Panc1 (cell line): ENCODE data around the gene CDHR2. TPM values are rescaled to one million over a fixed set of nuclear protein-coding genes. Genes with fewer than 3 reads are reported as not detected.

ENCODE experiments used
- ATAC-seq: fragments of 200-7000 bp; cut with Tn5 transposase; 2 replicates; pipeline ENCODE4 v1.9.1; 2020; ENCODE audit warnings: mild to moderate bottlenecking, moderate library complexity
- Bru-seq: library from RNA; stranded (reverse); fragments of 400-500 nt; gene quantifications from one replicate; lab custom pipeline; 2021; lab: Mats Ljungman, UMichigan
- BruChase-seq, 2 experiments: library from RNA; stranded (reverse); fragments of 400-500 nt; gene quantifications; one replicate each; lab custom pipeline; 2021; lab: Mats Ljungman, UMichigan
- BruUV-seq: library from RNA; stranded (reverse); fragments of 400-500 nt; replicated peaks from 2 replicates; lab custom pipeline; 2021; lab: Mats Ljungman, UMichigan
- CTCF ChIA-PET: fragments of 300-600 bp; sonication (Branson Sonifier 250); formaldehyde crosslinking; loops from one replicate; lab custom pipeline; 2022; ENCODE audit warnings: antibody characterized with exemption; lab: Charles Lee
- POLR2A ChIA-PET: fragments of 300-600 bp; sonication (Branson Sonifier 250); formaldehyde crosslinking; loops from one replicate; lab custom pipeline; 2022; ENCODE audit warnings: antibody characterized with exemption; lab: Charles Lee
- DNase-seq: peaks from one replicate; pipeline ENCODE4 v3.0.0-alpha.2; 2010; ENCODE audit warnings: low read depth, low spot score
- H3K27ac ChIP-seq: 2 replicates; pipeline ENCODE4 v1.5.1; 2011; ENCODE audit warnings: mild to moderate bottlenecking, low read length, inconsistent platforms
- H3K27me3 ChIP-seq: fragments of 200-500 bp; sonication (Bioruptor generic); 2 replicates; pipeline ENCODE4 v1.6.0; 2014; ENCODE audit warnings: low read length, inconsistent platforms; ENCODE audit not compliant: control insufficient read depth, insufficient read depth
- H3K36me3 ChIP-seq: fragments of 200-500 bp; sonication (Bioruptor generic); 2 replicates; pipeline ENCODE4 v1.5.1; 2014; ENCODE audit warnings: inconsistent platforms, mild to moderate bottlenecking, low read length, moderate library complexity; ENCODE audit not compliant: control insufficient read depth, insufficient read depth
- H3K4me1 ChIP-seq: 2 replicates; pipeline ENCODE4 v1.5.1; 2011; ENCODE audit warnings: inconsistent platforms, mild to moderate bottlenecking, low read length, moderate library complexity; ENCODE audit not compliant: control insufficient read depth, insufficient read depth
- H3K4me3 ChIP-seq, 2 experiments: 2 replicates each; pipeline ENCODE4 v1.5.1; 2011 to 2012; ENCODE audit warnings: low read depth in 2 of 2, low read length in 2 of 2, mild to moderate bottlenecking in 2 of 2, inconsistent platforms in 1 of 2, moderate library complexity in 1 of 2
- H3K9me3 ChIP-seq: fragments of 200-500 bp; sonication (Bioruptor generic); 2 replicates; pipeline ENCODE4 v1.5.1; 2014; ENCODE audit warnings: low read depth, mild to moderate bottlenecking, inconsistent platforms, low read length, moderate library complexity; ENCODE audit not compliant: control insufficient read depth, insufficient read depth
- POLR2AphosphoS5 ChIP-seq: IDR thresholded peaks from 2 replicates; pipeline ENCODE4 v1.6.1; 2012; ENCODE audit warnings: mild to moderate bottlenecking, low read depth, low read length, moderate library complexity
- REST ChIP-seq, 2 experiments: IDR thresholded peaks; 2 replicates each; pipeline ENCODE4 v1.6.1; 2011 to 2012; ENCODE audit warnings: low read depth in 2 of 2, control low read depth in 1 of 2, low read length in 1 of 2, mild to moderate bottlenecking in 1 of 2, moderate library complexity in 1 of 2; ENCODE audit not compliant: insufficient read depth in 1 of 2
- SIN3A ChIP-seq: IDR thresholded peaks from 2 replicates; pipeline ENCODE4 v1.6.1; 2012; ENCODE audit warnings: low read depth, mild to moderate bottlenecking, low read length, moderate library complexity, borderline replicate concordance; ENCODE audit not compliant: insufficient read depth
- TCF7L2 ChIP-seq: IDR thresholded peaks from 2 replicates; pipeline ENCODE4 v1.6.1; 2011; ENCODE audit warnings: mild to moderate bottlenecking, low read depth, low read length, inconsistent platforms
- in situ Hi-C: cut with HindIII; loops from 2 replicates; pipeline ENCODE4 v1.10.0; 2016; ENCODE audit warnings: low sequenced_read_pairs, low pct_unique_long_range_greater_than_20kb
- intact Hi-C: fragments of 100-400 bp; cut with micrococcal nuclease; formaldehyde crosslinking; loops from one replicate; pipeline ENCODE4 v1.10.0; 2022; ENCODE audit not compliant: unreplicated experiment
- long read RNA-seq: library from polyadenylated mRNA; unstranded; transcript quantifications from one replicate; pipeline ENCODE4 v2.0.0, GENCODE V29; 2021; ENCODE audit not compliant: unreplicated experiment
- polyA plus RNA-seq: library from polyadenylated mRNA; unstranded; fragments of >200 nt; gene quantifications from one replicate; pipeline ENCODE4 v1.2.1, GENCODE V29; 2012; ENCODE audit warnings: missing spikeins; ENCODE audit not compliant: insufficient read length
- total RNA-seq: library from RNA; stranded (reverse); gene quantifications from one replicate; pipeline ENCODE4 v1.2.1, GENCODE V29; 2021; ENCODE audit not compliant: unreplicated experiment
- TF ChIP-seq, protein P1 (sequence below): fragments of 450-650 bp; IDR thresholded peaks from 2 replicates; pipeline ENCODE4 v1.5.1; 2017; ENCODE audit warnings: mild to moderate bottlenecking

Gene CDHR2, protein sequence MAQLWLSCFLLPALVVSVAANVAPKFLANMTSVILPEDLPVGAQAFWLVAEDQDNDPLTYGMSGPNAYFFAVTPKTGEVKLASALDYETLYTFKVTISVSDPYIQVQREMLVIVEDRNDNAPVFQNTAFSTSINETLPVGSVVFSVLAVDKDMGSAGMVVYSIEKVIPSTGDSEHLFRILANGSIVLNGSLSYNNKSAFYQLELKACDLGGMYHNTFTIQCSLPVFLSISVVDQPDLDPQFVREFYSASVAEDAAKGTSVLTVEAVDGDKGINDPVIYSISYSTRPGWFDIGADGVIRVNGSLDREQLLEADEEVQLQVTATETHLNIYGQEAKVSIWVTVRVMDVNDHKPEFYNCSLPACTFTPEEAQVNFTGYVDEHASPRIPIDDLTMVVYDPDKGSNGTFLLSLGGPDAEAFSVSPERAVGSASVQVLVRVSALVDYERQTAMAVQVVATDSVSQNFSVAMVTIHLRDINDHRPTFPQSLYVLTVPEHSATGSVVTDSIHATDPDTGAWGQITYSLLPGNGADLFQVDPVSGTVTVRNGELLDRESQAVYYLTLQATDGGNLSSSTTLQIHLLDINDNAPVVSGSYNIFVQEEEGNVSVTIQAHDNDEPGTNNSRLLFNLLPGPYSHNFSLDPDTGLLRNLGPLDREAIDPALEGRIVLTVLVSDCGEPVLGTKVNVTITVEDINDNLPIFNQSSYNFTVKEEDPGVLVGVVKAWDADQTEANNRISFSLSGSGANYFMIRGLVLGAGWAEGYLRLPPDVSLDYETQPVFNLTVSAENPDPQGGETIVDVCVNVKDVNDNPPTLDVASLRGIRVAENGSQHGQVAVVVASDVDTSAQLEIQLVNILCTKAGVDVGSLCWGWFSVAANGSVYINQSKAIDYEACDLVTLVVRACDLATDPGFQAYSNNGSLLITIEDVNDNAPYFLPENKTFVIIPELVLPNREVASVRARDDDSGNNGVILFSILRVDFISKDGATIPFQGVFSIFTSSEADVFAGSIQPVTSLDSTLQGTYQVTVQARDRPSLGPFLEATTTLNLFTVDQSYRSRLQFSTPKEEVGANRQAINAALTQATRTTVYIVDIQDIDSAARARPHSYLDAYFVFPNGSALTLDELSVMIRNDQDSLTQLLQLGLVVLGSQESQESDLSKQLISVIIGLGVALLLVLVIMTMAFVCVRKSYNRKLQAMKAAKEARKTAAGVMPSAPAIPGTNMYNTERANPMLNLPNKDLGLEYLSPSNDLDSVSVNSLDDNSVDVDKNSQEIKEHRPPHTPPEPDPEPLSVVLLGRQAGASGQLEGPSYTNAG (N-terminal part only)
- total RNA-seq (0.72 TPM), Bru-seq, nascent RNA (percentile 33 among the genes with signal in this experiment), BruChase-seq, experiment 1, labeled RNA remaining after a 2-hour chase (percentile 29 among the genes with signal in this experiment), BruChase-seq, experiment 2, labeled RNA remaining after a 6-hour chase (percentile 27 among the genes with signal in this experiment)
- polyA plus RNA-seq = 1.8 TPM
- long read RNA-seq, partial matches to known transcripts = 0 of 4 reads
- long read RNA-seq, other reads (novel, unspliced or antisense) = 4 of 4 reads

DNA sequence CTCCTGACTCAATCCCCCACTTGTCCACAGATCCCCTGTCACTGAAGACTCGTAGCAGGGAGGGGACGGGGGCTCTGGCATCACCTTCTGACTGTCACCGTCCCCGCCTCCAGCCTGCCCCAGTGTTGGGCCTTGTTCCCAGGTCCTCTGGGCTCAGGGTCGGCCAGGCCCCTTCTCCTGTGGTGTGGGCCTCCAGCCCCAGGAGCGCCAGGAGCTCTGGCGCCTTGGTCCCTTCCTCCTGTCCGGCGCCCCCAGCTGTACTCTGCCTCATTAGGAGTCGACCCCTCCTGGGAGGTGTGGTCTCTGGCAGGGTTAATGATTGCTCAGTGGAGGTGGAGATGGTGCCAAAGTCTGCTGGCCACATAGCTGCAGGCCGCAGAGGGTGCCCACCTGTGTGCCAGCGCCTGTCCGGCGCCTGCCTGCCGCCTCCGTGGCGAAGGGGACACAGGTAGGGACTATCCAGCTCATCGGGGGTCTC, at the start of gene CDHR2:
TSS of gene CDHR2 (plus strand) at position 376 of the 478 bp plus-strand sequence. CDS start 16,011 bp downstream, outside the sequence.
- ATAC-seq (no peak), DNase-seq (no peak)
- intact Hi-C loops (no loop called here), in situ Hi-C loops (no loop called here)
- Histone ChIP-seq H3K4me3 (no peak within 1 kb of the TSS), H3K9me3 (no peaks in the 10 kb centered on the region), H3K27ac (peak within 1 kb of the TSS; percentile 59), H3K27me3 (no peaks in the 10 kb centered on the region), H3K4me1 (peaks cover 25% of the 10 kb centered on the region), H3K36me3 (no peaks in the 10 kb centered on the region)
- no peak for TF ChIP-seq REST (IDR thresholded peaks at IDR 0.05; ENCODE audit: insufficient read depth in 1 of 2, low read depth in 2 of 2, low read length in 1 of 2)
- TF ChIP-seq, protein P1, sequence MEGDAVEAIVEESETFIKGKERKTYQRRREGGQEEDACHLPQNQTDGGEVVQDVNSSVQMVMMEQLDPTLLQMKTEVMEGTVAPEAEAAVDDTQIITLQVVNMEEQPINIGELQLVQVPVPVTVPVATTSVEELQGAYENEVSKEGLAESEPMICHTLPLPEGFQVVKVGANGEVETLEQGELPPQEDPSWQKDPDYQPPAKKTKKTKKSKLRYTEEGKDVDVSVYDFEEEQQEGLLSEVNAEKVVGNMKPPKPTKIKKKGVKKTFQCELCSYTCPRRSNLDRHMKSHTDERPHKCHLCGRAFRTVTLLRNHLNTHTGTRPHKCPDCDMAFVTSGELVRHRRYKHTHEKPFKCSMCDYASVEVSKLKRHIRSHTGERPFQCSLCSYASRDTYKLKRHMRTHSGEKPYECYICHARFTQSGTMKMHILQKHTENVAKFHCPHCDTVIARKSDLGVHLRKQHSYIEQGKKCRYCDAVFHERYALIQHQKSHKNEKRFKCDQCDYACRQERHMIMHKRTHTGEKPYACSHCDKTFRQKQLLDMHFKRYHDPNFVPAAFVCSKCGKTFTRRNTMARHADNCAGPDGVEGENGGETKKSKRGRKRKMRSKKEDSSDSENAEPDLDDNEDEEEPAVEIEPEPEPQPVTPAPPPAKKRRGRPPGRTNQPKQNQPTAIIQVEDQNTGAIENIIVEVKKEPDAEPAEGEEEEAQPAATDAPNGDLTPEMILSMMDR = no peak
- ChIA-PET CTCF (interaction anchor here (0.6 kb wide), 1 partner anchor 120 kb away, joined by 15 read pairs; no protein-coding TSS in a partner anchor), POLR2A (interaction anchor here (0.6 kb wide), 1 partner anchor 40 kb away, joined by 8 read pairs; no protein-coding TSS in a partner anchor)
- no TSS peak for BruUV-seq

GRCh38 chr5:176500511-176500910, 48.6 kb upstream of the CDHR2 start:
- POLR2A ChIA-PET = no interaction called here
- in situ Hi-C loops = no loop called here
- no peaks in the 10 kb centered on the region for H3K9me3 ChIP-seq
- DNase-seq (no peak), ATAC-seq (no peak)
- no TSS peak for BruUV-seq
- TF ChIP-seq, protein P1 = no peak
- no peak for TF ChIP-seq TCF7L2
- TF ChIP-seq POLR2AphosphoS5 = no peak
- TF ChIP-seq SIN3A = no peak
- no peak for TF ChIP-seq REST (IDR thresholded peaks at IDR 0.05; ENCODE audit: insufficient read depth in 1 of 2, low read depth in 2 of 2, low read length in 1 of 2)
- peaks cover 41% of the 10 kb centered on the region for H3K36me3 ChIP-seq
- H3K4me3 ChIP-seq = no peak overlapping the region
- no peak overlapping the region for H3K27ac ChIP-seq
- H3K27me3 ChIP-seq = no peaks in the 10 kb centered on the region
- no peaks in the 10 kb centered on the region for H3K4me1 ChIP-seq
- CTCF ChIA-PET = no interaction called here
- intact Hi-C loops = no loop called here
